Activated CD4-positive, alpha-beta T cell treated with anti-CD3 and anti-CD28 coated beads, Interleukin-2, amount 10 ng/mL, durations not matched to agents 24 days and 14 days (primary cell): ENCODE measurements around the gene DPYSL5. TPM values are rescaled to one million over a fixed set of nuclear protein-coding genes. Genes with fewer than 3 reads are reported as not detected.

Source experiments
- DNase-seq: peaks from one replicate; pipeline ENCODE4 v3.0.0; 2022
- H3K27ac Mint-ChIP-seq: one replicate; pipeline ENCODE4 v1.8.0; 2022; ENCODE audit warnings: mild to moderate bottlenecking, mixed read lengths
- H3K27me3 Mint-ChIP-seq: one replicate; pipeline ENCODE4 v1.8.0; 2022; ENCODE audit warnings: mixed read lengths
- H3K36me3 Mint-ChIP-seq: one replicate; pipeline ENCODE4 v1.8.0; 2022; ENCODE audit warnings: low read depth, mild to moderate bottlenecking, mixed read lengths
- H3K4me1 Mint-ChIP-seq: one replicate; pipeline ENCODE4 v1.8.0; 2021; ENCODE audit warnings: mixed read lengths
- H3K4me3 Mint-ChIP-seq: one replicate; pipeline ENCODE4 v1.8.0; 2022; ENCODE audit warnings: mild to moderate bottlenecking, moderate library complexity, mixed read lengths
- H3K9me3 Mint-ChIP-seq: one replicate; pipeline ENCODE4 v1.8.0; 2021; ENCODE audit warnings: mixed read lengths
- intact Hi-C: fragments of 100-400 bp; cut with micrococcal nuclease; formaldehyde crosslinking; loops from one replicate; pipeline ENCODE4 v1.15.1; 2023
- total RNA-seq: library from RNA; stranded (reverse); gene quantifications from 2 replicates; pipeline ENCODE4 v1.2.3, GENCODE V29; 2022

DPYSL5 gene
- total RNA-seq, 1 donor from 2014 or later, result not detected

DNA sequence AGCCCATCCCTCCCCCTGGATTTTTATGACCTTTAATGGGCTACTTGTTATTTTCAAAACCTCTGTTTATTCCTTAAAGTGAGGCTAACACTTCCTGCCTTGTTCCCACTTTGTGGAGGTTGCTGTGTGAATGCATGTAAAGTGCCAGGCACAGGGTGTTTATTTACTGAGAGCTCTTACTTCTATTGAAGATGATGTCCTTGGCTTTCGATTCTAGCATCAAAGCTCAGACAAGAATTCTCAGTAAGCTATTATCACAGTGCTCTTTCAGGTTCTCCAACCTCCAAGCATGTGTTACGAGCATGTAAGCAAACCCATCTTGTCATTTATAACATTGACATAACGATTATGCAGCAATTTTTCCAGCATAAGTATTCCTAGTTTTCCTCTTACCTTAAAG is 44.2 kb downstream of the DPYSL5 start:
- H3K36me3 Mint-ChIP-seq, result no peaks in the 10 kb centered on the region
- H3K27me3 Mint-ChIP-seq, result peaks cover 7% of the 10 kb centered on the region
- H3K4me3 Mint-ChIP-seq, result no peak overlapping the region
- no peak overlapping the region for H3K27ac Mint-ChIP-seq
- intact Hi-C loops, result no loop called here
- H3K9me3 Mint-ChIP-seq, result no peaks in the 10 kb centered on the region
- no peaks in the 10 kb centered on the region for H3K4me1 Mint-ChIP-seq
- no peak for DNase-seq

DNA sequence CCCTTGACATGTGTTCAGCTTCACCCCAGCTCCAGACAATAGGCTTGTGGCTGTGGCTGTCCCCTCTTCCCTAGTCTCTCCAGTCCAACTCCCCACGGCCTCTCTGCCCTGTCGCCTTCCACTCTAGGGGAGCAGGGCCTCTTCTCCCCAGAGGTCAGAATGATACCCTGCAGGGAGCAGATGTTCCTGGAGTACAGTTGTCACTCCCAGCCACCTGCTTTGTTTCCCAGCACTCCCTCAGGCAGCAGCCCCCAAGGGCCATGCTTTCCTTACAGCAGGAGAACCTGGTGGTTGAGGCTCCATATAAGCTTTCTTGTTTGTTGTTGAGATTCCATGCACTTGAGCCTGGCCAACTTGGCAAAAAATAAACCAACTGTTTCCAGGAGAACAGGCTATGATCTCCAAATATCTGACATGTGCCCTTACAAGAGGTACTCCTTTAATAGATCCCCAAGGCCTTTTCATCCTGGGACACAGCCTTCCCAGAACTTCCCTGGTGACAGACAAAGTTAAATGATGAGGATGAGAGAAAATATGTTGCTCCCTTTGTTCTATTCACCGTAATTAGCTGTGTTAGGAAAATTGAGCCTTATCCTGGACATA is 45.1 kb downstream of the DPYSL5 start:
- H3K27me3 Mint-ChIP-seq, result peaks cover 11% of the 10 kb centered on the region
- intact Hi-C loops, result no loop called here
- no peaks in the 10 kb centered on the region for H3K9me3 Mint-ChIP-seq
- H3K36me3 Mint-ChIP-seq, result no peaks in the 10 kb centered on the region
- H3K27ac Mint-ChIP-seq, result no peak overlapping the region
- no peak for DNase-seq
- no peaks in the 10 kb centered on the region for H3K4me1 Mint-ChIP-seq
- no peak overlapping the region for H3K4me3 Mint-ChIP-seq

DNA sequence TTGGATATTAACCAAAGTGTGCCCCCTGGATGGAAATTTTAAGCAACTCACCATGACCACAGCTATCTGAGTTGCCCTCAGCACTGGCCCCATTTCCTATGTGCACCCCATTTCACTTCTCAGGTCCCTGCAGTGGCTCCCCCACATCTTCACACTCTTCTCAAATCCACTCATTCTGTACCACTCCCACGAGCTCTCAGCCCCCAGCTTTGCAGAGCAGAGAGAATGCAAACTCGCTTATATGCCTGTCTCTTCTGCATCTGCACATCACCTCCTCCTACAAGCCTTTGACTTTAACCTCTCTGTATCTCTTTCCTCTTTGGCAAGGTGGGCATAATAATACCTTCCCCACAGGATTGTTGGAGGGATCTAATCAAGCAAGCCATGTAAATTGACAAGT is 46.2 kb downstream of the DPYSL5 start:
- Mint-ChIP-seq H3K36me3 (no peaks in the 10 kb centered on the region), H3K4me3 (no peak overlapping the region), H3K4me1 (no peaks in the 10 kb centered on the region), H3K27ac (no peak overlapping the region), H3K27me3 (peaks cover 11% of the 10 kb centered on the region), H3K9me3 (no peaks in the 10 kb centered on the region)
- DNase-seq, result no peak
- intact Hi-C loops, result no loop called here

DNA sequence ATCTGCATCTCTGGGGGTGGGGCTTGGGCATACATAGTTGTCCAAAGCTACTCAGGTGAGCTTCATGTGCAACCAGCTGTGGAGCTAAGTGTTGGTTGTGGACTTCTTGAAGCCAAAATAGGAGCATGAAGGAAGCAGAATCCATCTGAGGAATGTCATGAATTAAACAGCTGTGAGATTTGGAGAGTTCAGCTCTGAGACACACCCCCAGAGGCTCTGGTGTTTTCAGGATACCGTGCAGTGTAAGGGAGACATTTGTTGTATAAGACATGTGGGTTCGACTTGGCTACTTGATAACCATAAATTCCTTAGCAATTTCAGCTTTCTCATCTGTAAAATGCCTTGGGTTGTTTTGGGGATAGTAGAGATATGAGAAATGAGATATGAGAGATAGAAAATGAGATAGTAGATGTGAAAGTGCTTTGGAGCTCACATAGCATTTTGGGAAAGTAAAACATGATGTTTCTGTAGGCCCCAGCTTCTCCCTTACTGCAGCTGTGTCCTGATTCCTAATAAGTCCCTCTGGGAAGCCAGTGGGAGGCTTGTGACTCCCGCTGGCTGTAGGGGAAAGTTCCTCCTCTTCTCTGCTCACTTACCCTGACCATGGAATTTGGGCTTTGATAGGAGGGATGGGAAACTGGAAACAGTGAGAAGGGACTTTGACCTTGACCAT is 50.0 kb downstream of the DPYSL5 start:
- intact Hi-C loops, result no loop called here
- no peak for DNase-seq
- no peak overlapping the region for H3K27ac Mint-ChIP-seq
- H3K4me1 Mint-ChIP-seq, result no peaks in the 10 kb centered on the region
- H3K27me3 Mint-ChIP-seq, result peaks cover 11% of the 10 kb centered on the region
- H3K4me3 Mint-ChIP-seq, result no peak overlapping the region
- H3K36me3 Mint-ChIP-seq, result no peaks in the 10 kb centered on the region
- no peaks in the 10 kb centered on the region for H3K9me3 Mint-ChIP-seq

DNA sequence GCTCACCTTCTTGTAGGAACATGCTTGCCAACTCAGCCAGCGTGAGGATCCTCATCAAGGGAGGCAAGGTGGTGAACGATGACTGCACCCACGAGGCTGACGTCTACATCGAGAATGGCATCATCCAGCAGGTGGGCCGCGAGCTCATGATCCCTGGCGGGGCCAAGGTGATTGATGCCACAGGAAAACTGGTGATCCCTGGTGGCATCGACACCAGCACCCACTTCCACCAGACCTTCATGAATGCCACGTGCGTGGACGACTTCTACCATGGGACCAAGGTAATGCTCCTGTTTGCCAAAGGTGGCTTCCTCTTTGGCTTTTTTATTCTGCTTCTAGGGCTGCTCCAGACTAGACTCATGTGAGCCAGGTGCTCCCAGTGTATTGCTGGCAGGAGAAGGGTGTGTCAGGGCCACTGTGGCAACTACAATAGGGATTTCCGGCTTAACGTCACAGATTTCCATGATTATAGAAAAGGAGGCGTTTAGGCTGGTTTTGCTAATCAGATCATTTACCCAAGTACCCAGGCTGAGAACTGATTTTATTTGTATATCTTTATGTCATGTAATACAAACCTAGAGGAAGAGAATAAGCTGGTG is 50.6 kb downstream of the DPYSL5 start:
- H3K9me3 Mint-ChIP-seq, result no peaks in the 10 kb centered on the region
- no peaks in the 10 kb centered on the region for H3K4me1 Mint-ChIP-seq
- H3K27ac Mint-ChIP-seq, result no peak overlapping the region
- H3K36me3 Mint-ChIP-seq, result no peaks in the 10 kb centered on the region
- intact Hi-C loops, result no loop called here
- H3K27me3 Mint-ChIP-seq, result peaks cover 11% of the 10 kb centered on the region
- H3K4me3 Mint-ChIP-seq, result no peak overlapping the region
- DNase-seq, result no peak

DNA sequence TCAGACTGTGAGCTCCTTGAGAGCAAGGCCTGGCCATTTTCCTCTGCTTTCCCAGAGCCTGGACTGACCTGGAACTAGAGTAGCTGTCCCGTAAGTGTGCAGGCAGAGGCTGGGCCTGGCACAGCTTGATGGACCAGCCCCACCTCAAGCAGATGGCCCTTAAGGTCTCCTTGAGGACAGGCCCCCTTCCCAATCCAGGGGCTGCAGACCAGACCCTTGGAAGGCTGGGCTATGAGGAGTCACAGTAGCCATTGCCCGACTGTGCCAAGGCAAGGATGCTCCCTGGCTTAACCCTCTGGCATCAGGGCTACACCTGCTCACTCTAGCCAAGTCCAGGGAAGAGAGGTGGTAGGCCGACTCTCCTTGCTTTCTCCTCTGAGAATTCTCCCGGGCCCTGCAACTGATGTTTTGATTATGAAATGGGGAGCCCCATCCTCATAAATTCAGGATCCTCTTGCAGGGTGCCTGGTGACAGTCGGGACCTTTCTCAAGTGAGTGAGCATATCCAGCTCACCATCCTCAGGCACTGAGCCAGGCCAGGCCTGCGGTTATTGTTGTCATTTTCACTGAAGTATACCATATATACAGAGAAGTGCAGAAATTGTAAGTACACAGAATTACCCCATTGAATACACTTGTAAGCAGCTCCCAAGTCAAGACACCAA is 51.7 kb downstream of the DPYSL5 start:
- Mint-ChIP-seq H3K9me3 (no peaks in the 10 kb centered on the region), H3K4me1 (no peaks in the 10 kb centered on the region), H3K27me3 (peaks cover 11% of the 10 kb centered on the region), H3K36me3 (no peaks in the 10 kb centered on the region), H3K27ac (no peak overlapping the region), H3K4me3 (no peak overlapping the region)
- intact Hi-C loops, result no loop called here
- no peak for DNase-seq

DNA sequence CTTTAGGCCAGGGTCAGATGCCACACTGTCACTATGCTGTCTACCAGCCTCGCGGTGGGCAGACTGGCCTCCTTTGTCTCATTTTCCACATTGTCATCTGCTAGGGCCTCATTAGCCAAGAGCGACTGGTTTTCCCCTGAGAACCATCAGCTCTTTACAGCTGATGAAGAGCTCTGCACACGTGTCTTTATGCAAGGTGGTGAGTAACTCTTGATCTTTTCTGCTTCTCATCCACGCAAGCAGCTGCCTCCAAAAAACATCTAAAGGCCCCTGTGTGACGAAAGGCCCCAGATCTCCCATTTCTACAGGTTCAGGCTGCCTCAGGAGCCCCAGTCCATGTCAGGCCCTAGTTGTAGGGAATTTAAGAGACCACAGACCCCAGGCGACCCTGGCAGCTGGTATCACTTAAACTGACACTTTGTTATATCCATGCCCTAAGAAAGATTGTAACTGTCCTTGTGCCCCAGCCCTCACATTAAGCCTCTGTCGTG is 52.9 kb downstream of the DPYSL5 start:
- H3K9me3 Mint-ChIP-seq, result no peaks in the 10 kb centered on the region
- H3K4me3 Mint-ChIP-seq, result no peak overlapping the region
- peaks cover 11% of the 10 kb centered on the region for H3K27me3 Mint-ChIP-seq
- no peak for DNase-seq
- H3K4me1 Mint-ChIP-seq, result no peaks in the 10 kb centered on the region
- no peak overlapping the region for H3K27ac Mint-ChIP-seq
- H3K36me3 Mint-ChIP-seq, result no peaks in the 10 kb centered on the region
- intact Hi-C loops, result no loop called here

DNA sequence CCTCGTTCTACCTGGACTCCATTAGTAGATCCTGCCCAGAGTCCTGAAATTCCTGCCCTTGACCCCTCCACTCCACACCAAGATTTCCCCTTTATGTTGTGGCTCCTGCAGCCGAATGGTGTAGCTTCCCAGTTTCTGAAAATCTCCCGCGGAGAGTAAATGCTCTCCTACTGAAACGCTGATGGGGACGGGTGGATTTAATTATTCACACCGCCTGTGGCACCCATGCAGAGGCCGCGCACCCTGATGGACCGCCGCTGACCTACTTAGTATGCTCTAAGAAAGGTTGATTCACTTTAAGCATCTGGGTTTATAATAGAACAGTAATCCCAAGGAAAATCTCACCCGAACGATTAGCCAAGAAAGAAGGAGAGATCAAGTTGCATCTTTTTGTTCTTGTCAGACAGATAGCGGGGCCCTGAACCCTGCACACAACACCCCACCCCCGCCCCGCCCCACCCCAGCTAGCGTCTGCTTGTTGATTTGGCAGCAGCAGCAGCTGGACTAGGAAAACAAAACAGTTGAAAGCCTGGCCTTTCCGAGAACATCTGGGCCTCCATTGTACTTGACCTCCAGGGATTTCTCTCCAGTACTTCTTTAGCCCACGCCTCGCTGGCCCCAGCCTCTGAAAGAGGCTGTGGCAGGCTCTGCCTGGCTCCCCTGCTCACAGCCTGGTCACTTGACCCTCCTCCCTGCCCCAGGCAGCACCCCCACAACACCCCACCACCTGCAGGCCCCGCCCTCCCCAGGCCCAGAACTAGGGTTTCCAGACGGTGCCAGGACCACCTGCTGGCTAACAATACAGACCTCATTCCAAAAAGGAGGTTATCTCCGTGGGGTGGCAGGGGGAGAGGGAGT is 53.6 kb downstream of the DPYSL5 start:
- intact Hi-C loops, result no loop called here
- Mint-ChIP-seq H3K4me3 (no peak overlapping the region), H3K9me3 (no peaks in the 10 kb centered on the region), H3K27me3 (peaks cover 10% of the 10 kb centered on the region), H3K4me1 (no peaks in the 10 kb centered on the region), H3K36me3 (no peaks in the 10 kb centered on the region), H3K27ac (no peak overlapping the region)
- DNase-seq, result no peak

DNA sequence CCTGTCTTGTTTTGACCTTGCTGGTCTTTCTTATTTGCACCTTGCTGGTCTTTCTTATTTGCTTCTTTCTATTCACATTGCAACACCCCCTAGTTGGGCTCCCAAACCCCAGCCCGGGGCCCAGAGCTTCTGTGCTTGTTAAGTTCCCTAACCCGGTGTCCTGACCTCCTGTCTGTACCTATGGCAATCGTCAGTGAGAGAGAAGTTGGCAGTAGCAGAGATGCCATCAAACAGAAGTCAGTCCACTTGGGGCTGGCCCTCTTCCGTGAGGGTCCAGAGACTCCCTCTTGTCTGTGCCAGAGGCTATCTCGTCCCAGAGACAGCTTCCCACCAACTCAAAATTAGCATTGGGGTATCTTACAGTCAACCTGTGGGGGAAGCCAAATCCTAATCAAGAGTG is 55.7 kb downstream of the DPYSL5 start:
- intact Hi-C loops, result no loop called here
- H3K27ac Mint-ChIP-seq, result no peak overlapping the region
- H3K4me3 Mint-ChIP-seq, result no peak overlapping the region
- no peaks in the 10 kb centered on the region for H3K36me3 Mint-ChIP-seq
- peaks cover 7% of the 10 kb centered on the region for H3K27me3 Mint-ChIP-seq
- DNase-seq, result no peak
- no peaks in the 10 kb centered on the region for H3K4me1 Mint-ChIP-seq
- no peaks in the 10 kb centered on the region for H3K9me3 Mint-ChIP-seq

DNA sequence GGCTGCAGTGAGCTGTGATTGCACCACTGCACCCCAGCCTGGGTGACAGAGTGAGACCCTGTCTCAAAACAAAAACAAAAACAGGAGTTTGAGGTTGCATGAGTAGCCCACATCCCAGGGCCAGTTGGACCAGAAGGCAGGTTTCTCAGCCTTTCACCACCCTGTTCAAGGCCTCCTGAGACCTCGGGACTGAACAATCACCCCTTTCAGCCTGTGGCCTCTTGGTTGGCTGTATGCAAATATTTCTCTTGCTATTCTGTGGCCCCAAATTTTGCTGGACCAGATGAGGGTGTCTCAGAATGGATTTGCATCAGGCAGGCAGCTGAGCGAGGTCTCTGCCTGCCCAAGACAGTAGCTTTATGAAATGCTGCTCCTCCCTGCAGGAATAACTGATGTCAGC is 56.9 kb downstream of the DPYSL5 start:
- no peak for DNase-seq
- intact Hi-C loops, result no loop called here
- H3K27me3 Mint-ChIP-seq, result peaks cover 16% of the 10 kb centered on the region

DNA sequence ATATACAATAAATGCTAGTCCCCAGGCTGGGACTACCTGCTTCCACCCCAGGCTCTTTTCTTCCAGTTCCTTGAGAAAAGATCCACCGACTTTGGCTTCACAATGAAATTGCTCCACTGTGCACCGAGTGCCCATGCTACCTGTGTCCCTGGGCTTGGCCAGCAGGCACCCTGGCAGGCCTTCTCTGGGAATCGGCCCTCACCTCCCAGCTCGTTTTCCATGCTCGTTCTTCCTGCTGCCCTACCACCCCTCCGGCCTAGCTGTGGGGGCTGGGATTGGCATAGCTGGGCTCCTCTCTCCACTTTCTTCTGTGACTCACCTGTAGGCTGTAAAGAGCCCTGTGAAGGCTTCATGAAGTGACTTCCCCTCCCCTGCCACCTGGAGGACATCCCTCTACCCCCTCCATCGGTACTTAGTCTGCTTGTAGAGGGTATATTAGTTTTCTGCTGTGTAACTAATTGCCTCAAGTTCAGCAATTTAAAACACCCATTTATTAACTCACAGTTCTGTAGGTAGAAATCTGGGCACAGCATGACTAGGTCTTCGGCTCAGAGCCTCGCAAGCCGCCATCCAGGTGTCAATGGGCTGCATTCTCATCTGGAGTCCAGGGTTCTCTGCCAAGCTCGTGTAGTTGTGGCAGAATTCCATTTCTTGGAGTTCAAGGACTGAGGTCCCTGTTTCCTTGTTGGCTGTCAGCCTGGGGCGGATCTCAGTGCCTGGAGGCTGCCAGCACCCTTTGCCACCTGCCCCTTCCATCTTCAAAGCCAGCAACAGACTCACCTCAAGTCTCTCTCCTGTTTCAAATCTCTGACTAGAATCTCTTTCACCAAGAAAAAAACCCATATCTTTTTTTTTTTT is 57.6 kb downstream of the DPYSL5 start:
- intact Hi-C loops, result no loop called here
- Mint-ChIP-seq H3K36me3 (no peaks in the 10 kb centered on the region), H3K9me3 (no peaks in the 10 kb centered on the region), H3K27me3 (peaks cover 20% of the 10 kb centered on the region), H3K4me1 (no peaks in the 10 kb centered on the region), H3K4me3 (no peak overlapping the region), H3K27ac (no peak overlapping the region)
- no peak for DNase-seq

More for the DNA sequence above, 56.9 kb downstream of the DPYSL5 start:
- Mint-ChIP-seq H3K27ac (no peak overlapping the region), H3K4me3 (no peak overlapping the region), H3K9me3 (no peaks in the 10 kb centered on the region), H3K4me1 (no peaks in the 10 kb centered on the region), H3K36me3 (no peaks in the 10 kb centered on the region)

DNA sequence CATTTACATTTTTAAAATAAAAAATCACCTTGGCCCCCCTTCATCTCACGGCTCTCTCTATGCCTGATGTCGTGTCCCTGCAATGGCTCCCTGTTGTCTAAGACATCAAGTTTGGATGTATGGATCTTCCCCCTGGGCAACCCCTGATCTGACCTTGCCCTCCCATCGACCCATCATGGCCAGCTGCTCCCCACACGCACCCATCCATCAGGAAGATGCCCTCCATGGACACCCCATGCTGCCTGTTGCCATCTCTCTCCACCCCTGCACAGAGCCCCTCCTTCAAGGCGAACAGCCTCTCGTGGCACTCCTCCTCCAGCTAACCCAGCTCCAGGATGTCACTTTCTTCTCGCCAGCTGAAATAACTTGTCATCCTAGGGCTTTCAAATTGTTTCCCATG is 59.5 kb downstream of the DPYSL5 start:
- Mint-ChIP-seq H3K4me1 (no peaks in the 10 kb centered on the region), H3K4me3 (no peak overlapping the region), H3K27ac (no peak overlapping the region), H3K27me3 (peaks cover 28% of the 10 kb centered on the region), H3K36me3 (no peaks in the 10 kb centered on the region), H3K9me3 (no peaks in the 10 kb centered on the region)
- DNase-seq, result no peak
- intact Hi-C loops, result no loop called here

DNA sequence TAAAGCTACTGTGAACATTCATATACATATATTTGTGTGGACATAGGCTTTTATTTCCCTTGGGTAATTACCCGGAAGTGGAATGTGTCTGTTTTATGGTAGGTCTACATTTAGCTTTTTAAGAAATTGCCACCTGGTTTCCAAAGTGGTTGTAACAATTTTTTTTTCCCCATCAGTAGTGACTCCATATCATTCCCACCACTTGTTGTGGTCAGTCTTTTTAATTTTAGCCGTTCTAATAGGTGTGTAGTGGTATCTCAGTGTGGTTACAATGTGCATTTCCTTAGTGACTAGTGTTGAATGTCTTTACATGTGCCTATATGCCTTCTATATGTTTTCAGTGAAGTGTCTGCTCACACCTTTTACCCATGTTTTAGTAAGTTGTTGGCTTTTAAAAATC is 62.2 kb downstream of the DPYSL5 start:
- DNase-seq, result no peak
- Mint-ChIP-seq H3K4me1 (no peaks in the 10 kb centered on the region), H3K9me3 (no peaks in the 10 kb centered on the region), H3K27ac (no peak overlapping the region), H3K4me3 (no peak overlapping the region), H3K27me3 (peaks cover 31% of the 10 kb centered on the region), H3K36me3 (no peaks in the 10 kb centered on the region)
- intact Hi-C loops, result no loop called here
